ENCODE data around the gene PLCL1. TPM values are rescaled to one million over a fixed set of nuclear protein-coding genes. Genes with fewer than 3 reads are reported as not detected.

Gene PLCL1
- total RNA-seq, 1 experiment from 2014 or later, result 0.07 TPM

DNA sequence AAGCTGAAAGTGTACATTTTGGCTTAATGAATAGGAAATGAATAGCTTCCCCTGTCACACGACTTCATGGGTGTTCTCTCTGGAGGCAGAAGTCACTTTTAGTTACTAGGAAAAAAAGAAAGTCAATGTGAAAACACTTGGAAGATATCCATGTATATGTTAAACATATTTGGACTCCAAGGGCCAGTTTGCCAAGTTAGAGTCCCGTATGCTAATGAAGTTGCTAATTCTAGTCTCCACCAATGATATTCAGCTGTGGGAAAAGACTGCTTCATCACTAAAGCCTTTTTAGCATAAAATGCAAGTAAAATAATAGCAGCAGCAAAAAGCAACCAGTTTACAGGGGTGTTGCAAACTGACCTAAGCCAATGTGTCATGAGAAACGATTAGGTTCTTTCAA lies 108.7 kb downstream of the PLCL1 start:
- H3K9me3 Mint-ChIP-seq (ENCODE audit: low read depth, unreplicated experiment), result peaks cover 2% of the 10 kb centered on the region
- no peaks in the 10 kb centered on the region for H3K36me3 Mint-ChIP-seq (ENCODE audit: insufficient read depth, unreplicated experiment)
- TF ChIP-seq, protein P1, sequence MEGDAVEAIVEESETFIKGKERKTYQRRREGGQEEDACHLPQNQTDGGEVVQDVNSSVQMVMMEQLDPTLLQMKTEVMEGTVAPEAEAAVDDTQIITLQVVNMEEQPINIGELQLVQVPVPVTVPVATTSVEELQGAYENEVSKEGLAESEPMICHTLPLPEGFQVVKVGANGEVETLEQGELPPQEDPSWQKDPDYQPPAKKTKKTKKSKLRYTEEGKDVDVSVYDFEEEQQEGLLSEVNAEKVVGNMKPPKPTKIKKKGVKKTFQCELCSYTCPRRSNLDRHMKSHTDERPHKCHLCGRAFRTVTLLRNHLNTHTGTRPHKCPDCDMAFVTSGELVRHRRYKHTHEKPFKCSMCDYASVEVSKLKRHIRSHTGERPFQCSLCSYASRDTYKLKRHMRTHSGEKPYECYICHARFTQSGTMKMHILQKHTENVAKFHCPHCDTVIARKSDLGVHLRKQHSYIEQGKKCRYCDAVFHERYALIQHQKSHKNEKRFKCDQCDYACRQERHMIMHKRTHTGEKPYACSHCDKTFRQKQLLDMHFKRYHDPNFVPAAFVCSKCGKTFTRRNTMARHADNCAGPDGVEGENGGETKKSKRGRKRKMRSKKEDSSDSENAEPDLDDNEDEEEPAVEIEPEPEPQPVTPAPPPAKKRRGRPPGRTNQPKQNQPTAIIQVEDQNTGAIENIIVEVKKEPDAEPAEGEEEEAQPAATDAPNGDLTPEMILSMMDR (IDR thresholded peaks at IDR 0.05; ENCODE audit: unreplicated experiment), result no peak
- H3K27ac Mint-ChIP-seq (ENCODE audit: unreplicated experiment), result no peak overlapping the region
- H3K4me1 Mint-ChIP-seq (ENCODE audit: low read depth, unreplicated experiment), result peaks cover 7% of the 10 kb centered on the region
- CTCF ChIA-PET, result no interaction called here
- H3K27me3 Mint-ChIP-seq (ENCODE audit: unreplicated experiment), result no peaks in the 10 kb centered on the region
- no peak for DNase-seq
- intact Hi-C loops (cut with micrococcal nuclease; ENCODE audit: unreplicated experiment), result no loop called here
- BruUV-seq (replicated peaks), result no TSS peak
- no peak overlapping the region for H3K4me3 Mint-ChIP-seq (ENCODE audit: low read depth, unreplicated experiment)

DNA sequence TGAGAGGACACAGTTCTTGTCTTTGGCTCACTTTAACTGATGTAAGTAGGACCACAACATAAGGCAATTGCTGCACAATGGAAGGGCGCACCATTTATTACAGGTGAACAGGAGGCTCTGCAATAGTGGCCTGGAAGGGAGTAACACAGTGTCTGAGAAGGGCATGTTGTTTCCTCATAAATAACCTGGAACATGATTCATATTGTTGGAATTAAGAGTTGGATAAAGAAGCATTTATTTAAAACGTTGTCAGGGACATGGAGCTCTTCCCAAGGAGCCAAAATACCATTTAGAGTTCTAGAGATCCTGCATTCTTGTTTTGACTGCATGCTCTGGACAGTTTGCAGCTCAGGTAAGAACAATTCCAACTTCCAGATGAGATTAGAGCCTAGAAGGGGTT lies 110.4 kb downstream of the PLCL1 start:
- Mint-ChIP-seq H3K36me3 (ENCODE audit: insufficient read depth, unreplicated experiment) (no peaks in the 10 kb centered on the region), H3K4me3 (ENCODE audit: low read depth, unreplicated experiment) (no peak overlapping the region), H3K27me3 (ENCODE audit: unreplicated experiment) (no peaks in the 10 kb centered on the region), H3K4me1 (ENCODE audit: low read depth, unreplicated experiment) (no peaks in the 10 kb centered on the region), H3K9me3 (ENCODE audit: low read depth, unreplicated experiment) (peaks cover 2% of the 10 kb centered on the region), H3K27ac (ENCODE audit: unreplicated experiment) (no peak overlapping the region)
- BruUV-seq (replicated peaks), result no TSS peak
- no peak for DNase-seq
- CTCF ChIA-PET, result interaction anchor here (0.7 kb wide), 1 partner anchor 29 kb away, joined by 3 read pairs; no protein-coding TSS in a partner anchor
- TF ChIP-seq, protein P1 (IDR thresholded peaks at IDR 0.05; ENCODE audit: unreplicated experiment), result no peak
- intact Hi-C loops (cut with micrococcal nuclease; ENCODE audit: unreplicated experiment), result no loop called here

DNA sequence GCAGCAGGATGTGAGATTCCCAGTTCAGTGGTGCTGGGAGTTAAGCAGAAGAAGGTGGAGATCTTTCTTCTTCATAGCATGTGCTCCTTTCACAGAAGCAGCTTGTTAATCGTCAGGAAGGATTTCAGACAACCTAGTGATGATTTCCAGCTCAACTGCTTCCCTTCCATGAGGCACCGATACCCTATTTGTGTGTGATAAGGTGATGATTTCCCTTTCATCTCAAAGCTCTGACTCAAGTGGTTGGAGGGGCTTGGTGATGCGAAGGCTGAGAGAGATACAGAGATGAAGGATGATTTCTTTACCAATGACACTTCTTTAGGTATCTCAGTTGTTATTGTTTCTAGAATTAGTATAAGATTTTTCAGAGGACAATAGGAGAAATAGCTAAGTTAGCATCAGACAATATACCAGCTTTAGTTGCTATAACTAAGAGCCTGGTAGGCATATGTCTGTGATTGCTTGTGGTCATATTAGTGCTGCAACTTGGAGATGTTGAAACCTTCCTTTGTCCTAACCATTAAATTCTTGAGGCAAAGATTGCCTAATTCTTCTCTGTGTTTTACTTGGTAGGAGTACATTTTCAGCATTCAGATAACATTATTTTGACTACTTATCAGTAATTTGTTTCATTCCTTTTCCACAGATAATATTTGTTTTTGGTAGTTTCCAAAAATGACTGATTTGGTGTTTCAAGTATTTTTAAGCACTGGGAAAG lies 111.3 kb downstream of the PLCL1 start:
- Mint-ChIP-seq H3K27me3 (ENCODE audit: unreplicated experiment) (no peaks in the 10 kb centered on the region), H3K36me3 (ENCODE audit: insufficient read depth, unreplicated experiment) (no peaks in the 10 kb centered on the region), H3K9me3 (ENCODE audit: low read depth, unreplicated experiment) (peaks cover 2% of the 10 kb centered on the region), H3K4me1 (ENCODE audit: low read depth, unreplicated experiment) (no peaks in the 10 kb centered on the region), H3K4me3 (ENCODE audit: low read depth, unreplicated experiment) (no peak overlapping the region), H3K27ac (ENCODE audit: unreplicated experiment) (no peak overlapping the region)
- TF ChIP-seq, protein P1 (IDR thresholded peaks at IDR 0.05; ENCODE audit: unreplicated experiment), result no peak
- no peak for DNase-seq
- intact Hi-C loops (cut with micrococcal nuclease; ENCODE audit: unreplicated experiment), result no loop called here
- CTCF ChIA-PET, result interaction anchor here (0.9 kb wide), 1 partner anchor 9 kb away, joined by 3 read pairs; no protein-coding TSS in a partner anchor
- BruUV-seq (replicated peaks), result no TSS peak

- intact Hi-C loops (cut with micrococcal nuclease; ENCODE audit: unreplicated experiment), result no loop called here
- H3K36me3 Mint-ChIP-seq (ENCODE audit: insufficient read depth, unreplicated experiment), result no peaks in the 10 kb centered on the region
- DNase-seq, result no peak
- no peak overlapping the region for H3K27ac Mint-ChIP-seq (ENCODE audit: unreplicated experiment)
- H3K9me3 Mint-ChIP-seq (ENCODE audit: low read depth, unreplicated experiment), result peaks cover 2% of the 10 kb centered on the region
- H3K4me1 Mint-ChIP-seq (ENCODE audit: low read depth, unreplicated experiment), result no peaks in the 10 kb centered on the region
- BruUV-seq (replicated peaks), result no TSS peak
- H3K27me3 Mint-ChIP-seq (ENCODE audit: unreplicated experiment), result no peaks in the 10 kb centered on the region
- CTCF ChIA-PET, result no interaction called here
- no peak overlapping the region for H3K4me3 Mint-ChIP-seq (ENCODE audit: low read depth, unreplicated experiment)
- TF ChIP-seq, protein P1 (IDR thresholded peaks at IDR 0.05; ENCODE audit: unreplicated experiment), result no peak
Measured at GRCh38 chr2:197919487-197919886, 115.1 kb downstream of the PLCL1 start.

All from Calu3 (cell line).